Ishikawa (cell line): Measurements from ENCODE around the gene AATK.

Experiments used
- CEBPB ChIP-seq: IDR thresholded peaks from 2 replicates; pipeline ENCODE4 v1.6.1; 2012
- CREB1 ChIP-seq: IDR thresholded peaks from 2 replicates; pipeline ENCODE4 v1.6.1; 2012; ENCODE audit warnings: low read depth
- EP300 ChIP-seq: IDR thresholded peaks from 2 replicates; pipeline ENCODE4 v1.6.1; 2012; ENCODE audit warnings: borderline replicate concordance
- RAD21 ChIP-seq: IDR thresholded peaks from 2 replicates; pipeline ENCODE4 v1.6.1; 2012; ENCODE audit warnings: low read depth
- REST ChIP-seq: IDR thresholded peaks from 2 replicates; pipeline ENCODE4 v1.6.1; 2012; ENCODE audit warnings: low read depth, mild to moderate bottlenecking

DNA sequence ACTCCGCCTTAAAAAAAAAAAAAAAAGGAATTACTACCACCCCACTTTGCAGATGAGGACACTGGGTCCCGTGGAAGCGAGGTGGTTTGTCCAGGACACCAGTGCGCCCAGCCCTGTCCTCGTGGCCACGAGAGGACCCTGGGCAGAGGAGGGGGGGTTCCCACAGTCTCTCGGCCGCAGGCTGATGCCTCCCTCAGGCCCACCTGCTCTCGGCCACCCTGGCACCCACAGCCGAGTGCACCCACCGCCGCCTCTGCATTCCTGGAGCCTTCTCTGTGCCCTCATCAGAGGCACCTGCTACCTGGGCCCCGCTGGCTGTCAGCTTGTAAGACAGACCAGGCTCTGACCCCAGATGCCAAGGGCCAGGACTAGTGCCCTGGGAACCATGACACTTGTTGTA, 28.8 kb downstream of the AATK start:
- no peak for TF ChIP-seq EP300
- TF ChIP-seq CREB1: no peak
- TF ChIP-seq RAD21: no peak
- no peak for TF ChIP-seq REST
- TF ChIP-seq CEBPB: no peak
